RCC 7860 (cell line): ENCODE results near the gene TMC5.

Source experiments
- DNase-seq: peaks from one replicate; pipeline ENCODE4 v3.0.0-alpha.2; 2015; ENCODE audit warnings: low spot score
- FAIRE-seq: peaks from 2 replicates; lab custom pipeline; 2012; peaks lifted over from hg19 to GRCh38; lab: Jason Lieb, UNC

Gene TMC5

GRCh38 chr16:19503461-19504075 is 85.9 kb downstream of the TMC5 start:
- FAIRE-seq = no peak
- no peak for DNase-seq

GRCh38 chr16:19505600-19506303 is 88.1 kb downstream of the TMC5 start:
- FAIRE-seq (no peak), DNase-seq (no peak)

GRCh38 chr16:19506965-19507364 is 89.3 kb downstream of the TMC5 start:
- FAIRE-seq (no peak), DNase-seq (no peak)

- FAIRE-seq = no peak
- no peak for DNase-seq
These were observed 90.2 kb downstream of the TMC5 start for GRCh38 chr16:19507867-19508266.

GRCh38 chr16:19512297-19512696 is 94.6 kb downstream of the TMC5 start:
- no peak for FAIRE-seq
- DNase-seq = no peak

- no peak for DNase-seq
- no peak for FAIRE-seq
These were observed 95.8 kb downstream of the TMC5 start for GRCh38 chr16:19513377-19514053.

- no peak for DNase-seq
- no peak for FAIRE-seq
These were observed 98.1 kb downstream of the TMC5 start for GRCh38 chr16:19515757-19516156.

GRCh38 chr16:19517424-19518089 is 99.9 kb downstream of the TMC5 start:
- DNase-seq (no peak), FAIRE-seq (no peak)

GRCh38 chr16:19518388-19518787 is 100.7 kb downstream of the TMC5 start:
- no peak for FAIRE-seq
- no peak for DNase-seq

GRCh38 chr16:19520861-19521331 is 103.2 kb downstream of the TMC5 start:
- DNase-seq = peak; percentile 38
- FAIRE-seq = no peak

- peak; percentile 74 for DNase-seq
These were observed 104.1 kb downstream of the TMC5 start, which contains the start of gene GDE1 for GRCh38 chr16:19521471-19522396. Gene GDE1, minus strand, starts transcription at chr16:19522098. Its CDS starts 134 bp downstream, at chr16:19521964.

GRCh38 chr16:19522397-19522732 is 104.7 kb downstream of the TMC5 start:
- FAIRE-seq (no peak), DNase-seq (no peak)

More at GRCh38 chr16:19521471-19522396, 104.1 kb downstream of the TMC5 start, which contains the start of gene GDE1:
- no peak for FAIRE-seq

- FAIRE-seq = no peak
- no peak for DNase-seq
These were observed 105.1 kb downstream of the TMC5 start for GRCh38 chr16:19522760-19523159.

- DNase-seq (no peak), FAIRE-seq (no peak)
These were observed 105.5 kb downstream of the TMC5 start for GRCh38 chr16:19523184-19523558.

GRCh38 chr16:19523559-19524355 is 106.1 kb downstream of the TMC5 start, which contains the start of gene CCP110:
Gene CCP110, plus strand, starts transcription at chr16:19523942. Its CDS starts 3,940 bp downstream, at chr16:19527882.
- FAIRE-seq (peak; percentile 72), DNase-seq (peak; percentile 82)

GRCh38 chr16:19524356-19524615 is 106.6 kb downstream of the TMC5 start:
- FAIRE-seq (no peak), DNase-seq (no peak)

- no peak for DNase-seq
These were observed 107.1 kb downstream of the TMC5 start for GRCh38 chr16:19524616-19525384.

GRCh38 chr16:19525385-19525723 is 107.7 kb downstream of the TMC5 start:
- FAIRE-seq = no peak
- DNase-seq = no peak

More at GRCh38 chr16:19524616-19525384, 107.1 kb downstream of the TMC5 start:
- no peak for FAIRE-seq

GRCh38 chr16:19527161-19527560 is 109.5 kb downstream of the TMC5 start:
- FAIRE-seq (no peak), DNase-seq (no peak)
